ENCODE measurements around the gene FRMD6. TPM values are rescaled to one million over a fixed set of nuclear protein-coding genes. Genes with fewer than 3 reads are reported as not detected.
"Not testable (repeated sequence)": the region's sequence is repeated elsewhere in the genome, so short reads cannot be mapped to it uniquely, and the experiment has no call there.

Gene FRMD6
- total RNA-seq, 2 donors from 2014 or later: 2.7 to 9.5 TPM

- intact Hi-C loops (cut with DNase I): no loop called here
- no peak overlapping the region for H3K9ac ChIP-seq (ENCODE audit: low read depth in 2 of 2, low read length in 2 of 2)
- H3K4me3 ChIP-seq: no peak overlapping the region
- TF ChIP-seq CTCF (IDR thresholded peaks at IDR 0.05): no peak
- no peaks in the 10 kb centered on the region for H3K9me3 ChIP-seq
- no peaks in the 10 kb centered on the region for H3K27me3 ChIP-seq
- DNase-seq: no peak
- no peaks in the 10 kb centered on the region for H3K36me3 ChIP-seq
- no peak overlapping the region for H3K27ac ChIP-seq
- H3K4me1 ChIP-seq: no peaks in the 10 kb centered on the region
These were observed 24.9 kb upstream of the FRMD6 start for GRCh38 chr14:51626788-51627187.

- Histone ChIP-seq H3K36me3 (no peaks in the 10 kb centered on the region), H3K27me3 (no peaks in the 10 kb centered on the region), H3K4me1 (no peaks in the 10 kb centered on the region), H3K4me3 (no peak overlapping the region), H3K9me3 (no peaks in the 10 kb centered on the region), H3K9ac (ENCODE audit: low read depth in 2 of 2, low read length in 2 of 2) (no peak overlapping the region), H3K27ac (no peak overlapping the region)
- TF ChIP-seq CTCF (IDR thresholded peaks at IDR 0.05): no peak
- DNase-seq: no peak
- intact Hi-C loops (cut with DNase I): no loop called here
These were observed 24.4 kb upstream of the FRMD6 start for GRCh38 chr14:51627313-51627712.

GRCh38 chr14:51628238-51628637, 23.5 kb upstream of the FRMD6 start:
- no peak for DNase-seq
- Histone ChIP-seq H3K27ac (no peak overlapping the region), H3K9me3 (no peaks in the 10 kb centered on the region), H3K9ac (ENCODE audit: low read depth in 2 of 2, low read length in 2 of 2) (no peak overlapping the region), H3K4me3 (no peak overlapping the region), H3K27me3 (no peaks in the 10 kb centered on the region), H3K36me3 (no peaks in the 10 kb centered on the region), H3K4me1 (no peaks in the 10 kb centered on the region)
- TF ChIP-seq CTCF (IDR thresholded peaks at IDR 0.05): no peak
- intact Hi-C loops (cut with DNase I): no loop called here

- H3K9me3 ChIP-seq: no peaks in the 10 kb centered on the region
- H3K9ac ChIP-seq (ENCODE audit: low read depth in 2 of 2, low read length in 2 of 2): no peak overlapping the region
- intact Hi-C loops (cut with DNase I): no loop called here
- no peak for TF ChIP-seq CTCF (IDR thresholded peaks at IDR 0.05)
- no peaks in the 10 kb centered on the region for H3K36me3 ChIP-seq
- DNase-seq: no peak
- no peaks in the 10 kb centered on the region for H3K27me3 ChIP-seq
- H3K4me1 ChIP-seq: no peaks in the 10 kb centered on the region
- H3K27ac ChIP-seq: no peak overlapping the region
- no peak overlapping the region for H3K4me3 ChIP-seq
These were observed 20.7 kb upstream of the FRMD6 start for GRCh38 chr14:51630987-51631386.

GRCh38 chr14:51633298-51633697, 18.4 kb upstream of the FRMD6 start:
- H3K36me3 ChIP-seq; H3K27me3 ChIP-seq; H3K4me1 ChIP-seq; H3K27ac ChIP-seq; H3K9ac ChIP-seq (ENCODE audit: low read depth in 2 of 2, low read length in 2 of 2); H3K4me3 ChIP-seq; DNase-seq; H3K9me3 ChIP-seq; intact Hi-C loops (cut with DNase I): not testable (repeated sequence)

GRCh38 chr14:51636109-51636508, 15.6 kb upstream of the FRMD6 start:
- no peak overlapping the region for H3K27ac ChIP-seq
- H3K36me3 ChIP-seq: no peaks in the 10 kb centered on the region
- no peak overlapping the region for H3K4me3 ChIP-seq
- no peaks in the 10 kb centered on the region for H3K9me3 ChIP-seq
- intact Hi-C loops (cut with DNase I): no loop called here
- H3K4me1 ChIP-seq: no peaks in the 10 kb centered on the region
- no peaks in the 10 kb centered on the region for H3K27me3 ChIP-seq
- TF ChIP-seq CTCF (IDR thresholded peaks at IDR 0.05): no peak
- no peak for DNase-seq
- no peak overlapping the region for H3K9ac ChIP-seq (ENCODE audit: low read depth in 2 of 2, low read length in 2 of 2)
